ENCODE data around the gene MIX23. TPM values are rescaled to one million over a fixed set of nuclear protein-coding genes. Genes with fewer than 3 reads are reported as not detected.

MIX23 gene
- total RNA-seq, 1 donor from 2014 or later, result 104 TPM

- no peak overlapping the region for H3K4me3 ChIP-seq
- H3K27me3 ChIP-seq, result no peaks in the 10 kb centered on the region
- no peak overlapping the region for H3K27ac ChIP-seq
- no peak overlapping the region for H2AFZ ChIP-seq (replicated peaks)
- Mint-ChIP-seq H3K27ac (no peak overlapping the region), H3K36me3 (peaks cover 7% of the 10 kb centered on the region), H3K9me3 (no peaks in the 10 kb centered on the region), H3K4me3 (no peak overlapping the region), H3K4me1 (no peaks in the 10 kb centered on the region), H3K27me3 (ENCODE audit: insufficient read depth, low read depth) (no peaks in the 10 kb centered on the region)
- no peaks in the 10 kb centered on the region for H3K9me3 ChIP-seq (ENCODE audit: low read depth)
- DNase-seq (ENCODE audit: low spot score), result no peak
- H3K4me2 ChIP-seq, result no peak overlapping the region
- H3K9ac ChIP-seq, result no peak overlapping the region
- TF ChIP-seq EZH2 (IDR thresholded peaks at IDR 0.05), result no peak
- TF ChIP-seq CTCF (IDR thresholded peaks at IDR 0.05), result no peak
- H3K79me2 ChIP-seq (ENCODE audit: low read depth), result no peaks in the 10 kb centered on the region
- H3F3A ChIP-seq (ENCODE audit: low read depth), result no peaks in the 10 kb centered on the region
- no peaks in the 10 kb centered on the region for H4K20me1 ChIP-seq (ENCODE audit: low read depth)
- peaks cover 8% of the 10 kb centered on the region for H3K36me3 ChIP-seq
- H3K4me1 ChIP-seq, result no peaks in the 10 kb centered on the region
Measured at GRCh38 chr3:122365073-122365472, 18.0 kb downstream of the MIX23 start.

- no peak overlapping the region for H3K4me2 ChIP-seq
- H3K27me3 Mint-ChIP-seq (ENCODE audit: insufficient read depth, low read depth), result no peaks in the 10 kb centered on the region
- no peaks in the 10 kb centered on the region for H3K9me3 Mint-ChIP-seq
- no peak overlapping the region for H3K27ac ChIP-seq
- H3K4me3 ChIP-seq, result no peak overlapping the region
- H3K36me3 ChIP-seq, result peaks cover 8% of the 10 kb centered on the region
- TF ChIP-seq EZH2 (IDR thresholded peaks at IDR 0.05) (no peak), EZH2phosphoT487 (IDR thresholded peaks at IDR 0.05) (no peak), CTCF (IDR thresholded peaks at IDR 0.05) (no peak)
- H3K79me2 ChIP-seq (ENCODE audit: low read depth), result no peaks in the 10 kb centered on the region
- DNase-seq (ENCODE audit: low spot score), result no peak
- no peaks in the 10 kb centered on the region for H3K4me1 Mint-ChIP-seq
- H4K20me1 ChIP-seq (ENCODE audit: low read depth), result no peaks in the 10 kb centered on the region
- peaks cover 7% of the 10 kb centered on the region for H3K36me3 Mint-ChIP-seq
- no peaks in the 10 kb centered on the region for H3K27me3 ChIP-seq
- H2AFZ ChIP-seq (replicated peaks), result no peak overlapping the region
- no peaks in the 10 kb centered on the region for H3K9me3 ChIP-seq (ENCODE audit: low read depth)
- H3K27ac Mint-ChIP-seq, result no peak overlapping the region
- H3K9ac ChIP-seq, result no peak overlapping the region
- H3K4me3 Mint-ChIP-seq, result no peak overlapping the region
- H3F3A ChIP-seq (ENCODE audit: low read depth), result no peaks in the 10 kb centered on the region
- H3K4me1 ChIP-seq, result no peaks in the 10 kb centered on the region
Measured at GRCh38 chr3:122364490-122364889, 18.5 kb downstream of the MIX23 start.

DNA sequence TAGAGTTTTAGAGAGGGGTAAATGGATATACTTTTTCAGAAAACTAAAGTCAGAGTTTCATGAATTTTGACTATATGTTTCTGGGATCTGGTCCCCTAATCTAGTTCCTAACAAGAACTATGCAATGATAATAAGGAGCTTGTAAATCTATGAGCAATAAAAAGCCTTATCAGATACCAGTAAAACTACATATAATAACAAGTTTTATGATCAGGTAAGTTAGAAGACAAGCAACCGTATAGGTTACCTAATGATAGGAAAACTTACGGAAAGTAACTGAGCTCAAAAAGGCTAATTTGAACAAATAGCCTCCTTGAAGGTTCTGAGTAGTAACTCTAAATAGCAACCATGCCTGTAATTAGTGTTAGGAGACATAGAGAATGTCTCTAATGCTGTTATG lies 21.0 kb downstream of the MIX23 start:
- Mint-ChIP-seq H3K27me3 (ENCODE audit: insufficient read depth, low read depth) (no peaks in the 10 kb centered on the region), H3K9me3 (no peaks in the 10 kb centered on the region), H3K27ac (no peak overlapping the region), H3K4me3 (no peak overlapping the region), H3K36me3 (peaks cover 10% of the 10 kb centered on the region), H3K4me1 (no peaks in the 10 kb centered on the region)
- no peak overlapping the region for H3K9ac ChIP-seq
- no peaks in the 10 kb centered on the region for H4K20me1 ChIP-seq (ENCODE audit: low read depth)
- DNase-seq (ENCODE audit: low spot score), result no peak
- TF ChIP-seq CTCF (IDR thresholded peaks at IDR 0.05) (no peak), EZH2 (IDR thresholded peaks at IDR 0.05) (no peak), EZH2phosphoT487 (IDR thresholded peaks at IDR 0.05) (no peak)
- H3K9me3 ChIP-seq (ENCODE audit: low read depth), result no peaks in the 10 kb centered on the region
- H3K4me1 ChIP-seq, result no peaks in the 10 kb centered on the region
- peaks cover 5% of the 10 kb centered on the region for H3F3A ChIP-seq (ENCODE audit: low read depth)
- H3K27ac ChIP-seq, result no peak overlapping the region
- no peak overlapping the region for H3K4me2 ChIP-seq
- H3K36me3 ChIP-seq, result peaks cover 8% of the 10 kb centered on the region
- no peaks in the 10 kb centered on the region for H3K27me3 ChIP-seq
- no peak overlapping the region for H3K4me3 ChIP-seq
- no peaks in the 10 kb centered on the region for H3K79me2 ChIP-seq (ENCODE audit: low read depth)
- H2AFZ ChIP-seq (replicated peaks), result no peak overlapping the region

GRCh38 chr3:122358703-122359032 lies 24.4 kb downstream of the MIX23 start:
- H3K27ac ChIP-seq, result no peak overlapping the region
- no peak overlapping the region for H3K4me3 ChIP-seq
- no peaks in the 10 kb centered on the region for H3K4me1 ChIP-seq
- H3K36me3 ChIP-seq, result peaks cover 8% of the 10 kb centered on the region
- H4K20me1 ChIP-seq (ENCODE audit: low read depth), result no peaks in the 10 kb centered on the region
- H3F3A ChIP-seq (ENCODE audit: low read depth), result peaks cover 5% of the 10 kb centered on the region
- no peak overlapping the region for H3K9ac ChIP-seq
- no peaks in the 10 kb centered on the region for H3K27me3 ChIP-seq
- Mint-ChIP-seq H3K4me1 (no peaks in the 10 kb centered on the region), H3K9me3 (no peaks in the 10 kb centered on the region), H3K27ac (no peak overlapping the region), H3K27me3 (ENCODE audit: insufficient read depth, low read depth) (no peaks in the 10 kb centered on the region), H3K36me3 (peaks cover 5% of the 10 kb centered on the region), H3K4me3 (no peak overlapping the region)
- H3K9me3 ChIP-seq (ENCODE audit: low read depth), result no peaks in the 10 kb centered on the region
- no peak overlapping the region for H2AFZ ChIP-seq (replicated peaks)
- H3K4me2 ChIP-seq, result no peak overlapping the region
- no peak for DNase-seq (ENCODE audit: low spot score)
- H3K79me2 ChIP-seq (ENCODE audit: low read depth), result no peaks in the 10 kb centered on the region
- TF ChIP-seq EZH2 (IDR thresholded peaks at IDR 0.05) (no peak), EZH2phosphoT487 (IDR thresholded peaks at IDR 0.05) (no peak), CTCF (IDR thresholded peaks at IDR 0.05) (no peak)
